ENCODE data around the gene CD47. TPM values are rescaled to one million over a fixed set of nuclear protein-coding genes. Genes with fewer than 3 reads are reported as not detected.

The CD47 gene
- 100 to 1,000 TPM; 102 to 232 TPM for total RNA-seq
- 10 to 100 TPM; 79.0 to 86.2 TPM for polyA plus RNA-seq (ENCODE audit: insufficient read length in 2 of 2)
- long read RNA-seq, donor 1, full-length matches to known transcripts, result 38 of 45 reads
- long read RNA-seq, donor 1, partial matches to known transcripts, result 7 of 45 reads
- long read RNA-seq, donor 1, other reads (novel, unspliced or antisense), result 0 of 45 reads
- long read RNA-seq, donor 2, full-length matches to known transcripts, result 14 of 14 reads
- long read RNA-seq, donor 2, partial matches to known transcripts, result 0 of 14 reads
- long read RNA-seq, donor 2, other reads (novel, unspliced or antisense), result 0 of 14 reads
- long read RNA-seq, donor 3, full-length matches to known transcripts, result 12 of 12 reads
- long read RNA-seq, donor 3, partial matches to known transcripts, result 0 of 12 reads
- long read RNA-seq, donor 3, other reads (novel, unspliced or antisense), result 0 of 12 reads
- long read RNA-seq, donor 4, full-length matches to known transcripts, result 24 of 30 reads
- long read RNA-seq, donor 4, partial matches to known transcripts, result 0 of 30 reads
- long read RNA-seq, donor 4, other reads (novel, unspliced or antisense), result 6 of 30 reads

DNA sequence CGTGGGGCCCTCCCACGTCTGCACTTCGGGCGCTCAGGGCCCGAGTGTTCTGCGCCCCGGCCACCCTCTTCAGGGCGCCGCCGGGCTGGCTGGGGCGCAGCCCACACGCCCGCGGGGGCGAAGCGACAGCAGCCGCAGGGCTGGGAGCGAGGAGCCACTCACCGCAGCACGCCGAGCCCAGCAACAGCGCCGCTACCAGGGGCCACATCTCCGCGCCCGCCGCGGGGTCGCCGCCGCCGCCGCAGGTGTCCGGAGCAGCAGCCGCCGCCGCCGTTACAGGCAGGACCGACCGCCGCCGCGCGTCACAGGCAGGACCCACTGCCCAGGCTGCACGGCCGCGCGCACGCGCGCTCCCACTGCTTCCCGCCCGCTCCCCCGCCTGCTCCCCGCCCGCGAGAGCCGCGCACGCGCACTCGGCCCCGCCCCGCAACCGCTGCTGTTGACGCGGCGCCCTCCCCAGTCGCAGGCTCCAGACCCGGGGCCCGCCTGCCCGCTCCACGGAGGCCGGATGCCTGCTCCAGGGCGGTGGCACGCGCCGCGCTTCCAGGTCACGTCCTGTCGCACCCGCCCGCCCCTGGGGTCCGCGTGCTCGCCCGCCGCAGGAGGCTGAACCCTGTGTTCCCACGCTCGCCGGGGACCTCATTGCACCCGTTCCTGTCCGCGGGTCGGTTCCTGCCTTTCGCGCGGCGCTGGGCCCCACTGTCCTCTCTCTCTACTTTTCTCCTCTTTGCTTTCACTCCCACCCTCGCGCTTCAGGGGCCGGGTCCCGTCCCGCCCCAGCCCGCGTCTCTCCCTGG lies at the start of gene CD47:
TSS of gene CD47 (minus strand) at position 331 of the 797 bp plus-strand sequence. CDS start at position 208, 123 bp downstream.
- Histone ChIP-seq H3K4me1 (ENCODE audit: control insufficient read depth, insufficient read depth, low read length) (peaks cover 7% of the 10 kb centered on the region), H3K27me3 (ENCODE audit: control insufficient read depth, insufficient read depth, low read length) (peaks cover 9% of the 10 kb centered on the region), H3K27ac (ENCODE audit: low read depth, low read length) (peak within 1 kb of the TSS; percentile 75), H3K4me3 (ENCODE audit: low read depth, low read length) (peak within 1 kb of the TSS; percentile 91), H3K36me3 (ENCODE audit: control insufficient read depth, insufficient read depth, low read length) (no peaks in the 10 kb centered on the region), H3K9me3 (ENCODE audit: control insufficient read depth, insufficient read depth, low read length) (no peaks in the 10 kb centered on the region)
- WGBS (ENCODE audit: insufficient coverage), result under 1% methylated on average over 106 of the region's 106 CpGs
- DNase-seq (ENCODE audit: low read depth in 4 of 6, low spot score in 6 of 6), result peak; percentile 67 to 97 (median 88)

GRCh38 chr3:108137460-108137814 lies 46.6 kb upstream of the CD47 start:
- DNase-seq (ENCODE audit: low read depth in 4 of 6, low spot score in 6 of 6), result no peak
- no peaks in the 10 kb centered on the region for H3K4me1 ChIP-seq (ENCODE audit: control insufficient read depth, insufficient read depth, low read length)
- no peak overlapping the region for H3K27ac ChIP-seq (ENCODE audit: low read depth, low read length)
- no peaks in the 10 kb centered on the region for H3K27me3 ChIP-seq (ENCODE audit: control insufficient read depth, insufficient read depth, low read length)
- H3K9me3 ChIP-seq (ENCODE audit: control insufficient read depth, insufficient read depth, low read length), result no peaks in the 10 kb centered on the region
- H3K4me3 ChIP-seq (ENCODE audit: low read depth, low read length), result no peak overlapping the region
- no peaks in the 10 kb centered on the region for H3K36me3 ChIP-seq (ENCODE audit: control insufficient read depth, insufficient read depth, low read length)
- WGBS (ENCODE audit: insufficient coverage), result no CpG with 5 or more reads among the region's 5 CpGs

- DNase-seq (ENCODE audit: low read depth in 4 of 6, low spot score in 6 of 6), result no peak
- Histone ChIP-seq H3K36me3 (ENCODE audit: control insufficient read depth, insufficient read depth, low read length) (no peaks in the 10 kb centered on the region), H3K4me3 (ENCODE audit: low read depth, low read length) (no peak overlapping the region), H3K27ac (ENCODE audit: low read depth, low read length) (no peak overlapping the region), H3K4me1 (ENCODE audit: control insufficient read depth, insufficient read depth, low read length) (no peaks in the 10 kb centered on the region), H3K27me3 (ENCODE audit: control insufficient read depth, insufficient read depth, low read length) (no peaks in the 10 kb centered on the region), H3K9me3 (ENCODE audit: control insufficient read depth, insufficient read depth, low read length) (no peaks in the 10 kb centered on the region)
- 100% methylated on average over 5 of the region's 13 CpGs for WGBS (ENCODE audit: insufficient coverage)
These were observed 46.0 kb upstream of the CD47 start for GRCh38 chr3:108136561-108137459.

DNA sequence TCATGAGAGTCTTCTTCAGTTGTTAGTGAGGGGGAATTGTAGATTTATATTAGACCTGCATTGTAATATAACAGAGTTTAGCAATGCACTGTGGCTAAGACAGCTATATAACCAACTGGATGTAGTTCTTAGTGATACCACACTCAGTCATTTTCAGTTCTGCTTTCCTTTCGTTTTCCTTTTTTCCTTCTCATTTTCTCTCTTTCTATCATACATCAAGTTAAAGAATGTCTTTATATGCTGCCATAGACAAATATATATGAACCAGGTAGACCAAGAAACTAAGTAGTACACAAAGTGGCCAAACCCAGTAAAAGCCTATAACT lies 43.7 kb upstream of the CD47 start:
- Histone ChIP-seq H3K27me3 (ENCODE audit: control insufficient read depth, insufficient read depth, low read length) (no peaks in the 10 kb centered on the region), H3K9me3 (ENCODE audit: control insufficient read depth, insufficient read depth, low read length) (no peaks in the 10 kb centered on the region), H3K4me3 (ENCODE audit: low read depth, low read length) (no peak overlapping the region), H3K27ac (ENCODE audit: low read depth, low read length) (no peak overlapping the region), H3K4me1 (ENCODE audit: control insufficient read depth, insufficient read depth, low read length) (no peaks in the 10 kb centered on the region), H3K36me3 (ENCODE audit: control insufficient read depth, insufficient read depth, low read length) (no peaks in the 10 kb centered on the region)
- DNase-seq (ENCODE audit: low read depth in 4 of 6, low spot score in 6 of 6), result no peak
- WGBS (ENCODE audit: insufficient coverage), result no CpG with 5 or more reads among the region's 1 CpG

DNA sequence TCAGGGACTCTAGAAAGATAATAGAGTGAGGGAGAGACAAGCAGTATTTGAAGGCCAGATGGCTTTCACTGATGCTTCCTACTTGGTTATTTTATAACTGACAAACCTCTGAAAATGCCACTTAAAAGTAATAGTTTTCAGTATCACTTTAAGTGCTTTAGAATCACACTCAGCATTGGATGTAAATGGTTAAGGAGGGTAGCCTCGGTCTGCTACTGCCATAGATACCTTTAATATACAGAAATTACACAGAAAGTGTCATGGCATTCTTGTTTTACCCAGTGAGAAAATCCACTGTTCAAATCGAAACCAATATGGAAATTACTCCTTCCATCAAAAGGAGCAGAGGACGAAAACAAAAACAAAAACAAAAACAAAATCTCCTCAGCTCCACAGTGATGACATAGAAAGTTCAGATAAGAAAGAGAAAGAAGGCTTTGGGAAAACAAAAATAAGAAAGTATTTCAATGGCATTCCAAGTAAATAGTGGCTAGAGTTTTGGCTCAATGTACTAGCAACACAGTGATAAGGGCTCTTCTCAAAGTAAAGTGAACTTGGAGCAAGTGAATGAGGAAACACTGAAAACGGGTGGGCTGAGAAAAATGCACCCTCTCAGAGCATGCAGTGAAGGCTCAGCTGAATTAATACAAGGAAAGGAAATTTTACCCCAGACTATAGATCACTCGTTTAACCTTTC lies 43.2 kb upstream of the CD47 start:
- no peaks in the 10 kb centered on the region for H3K27me3 ChIP-seq (ENCODE audit: control insufficient read depth, insufficient read depth, low read length)
- no peaks in the 10 kb centered on the region for H3K9me3 ChIP-seq (ENCODE audit: control insufficient read depth, insufficient read depth, low read length)
- H3K4me3 ChIP-seq (ENCODE audit: low read depth, low read length), result no peak overlapping the region
- H3K4me1 ChIP-seq (ENCODE audit: control insufficient read depth, insufficient read depth, low read length), result no peaks in the 10 kb centered on the region
- WGBS (ENCODE audit: insufficient coverage), result no CpG with 5 or more reads among the region's 5 CpGs
- H3K27ac ChIP-seq (ENCODE audit: low read depth, low read length), result no peak overlapping the region
- no peaks in the 10 kb centered on the region for H3K36me3 ChIP-seq (ENCODE audit: control insufficient read depth, insufficient read depth, low read length)
- DNase-seq (ENCODE audit: low read depth in 4 of 6, low spot score in 6 of 6), result no peak

- no peak overlapping the region for H3K4me3 ChIP-seq (ENCODE audit: low read depth, low read length)
- no peak for DNase-seq (ENCODE audit: low read depth in 4 of 6, low spot score in 6 of 6)
- no peaks in the 10 kb centered on the region for H3K4me1 ChIP-seq (ENCODE audit: control insufficient read depth, insufficient read depth, low read length)
- no peaks in the 10 kb centered on the region for H3K27me3 ChIP-seq (ENCODE audit: control insufficient read depth, insufficient read depth, low read length)
- no peak overlapping the region for H3K27ac ChIP-seq (ENCODE audit: low read depth, low read length)
- H3K9me3 ChIP-seq (ENCODE audit: control insufficient read depth, insufficient read depth, low read length), result no peaks in the 10 kb centered on the region
- no peaks in the 10 kb centered on the region for H3K36me3 ChIP-seq (ENCODE audit: control insufficient read depth, insufficient read depth, low read length)
These were observed 42.2 kb upstream of the CD47 start for GRCh38 chr3:108133048-108133369.

GRCh38 chr3:108131475-108132134 lies 40.8 kb upstream of the CD47 start:
- Histone ChIP-seq H3K9me3 (ENCODE audit: control insufficient read depth, insufficient read depth, low read length) (no peaks in the 10 kb centered on the region), H3K4me1 (ENCODE audit: control insufficient read depth, insufficient read depth, low read length) (no peaks in the 10 kb centered on the region), H3K36me3 (ENCODE audit: control insufficient read depth, insufficient read depth, low read length) (no peaks in the 10 kb centered on the region), H3K4me3 (ENCODE audit: low read depth, low read length) (no peak overlapping the region), H3K27me3 (ENCODE audit: control insufficient read depth, insufficient read depth, low read length) (no peaks in the 10 kb centered on the region), H3K27ac (ENCODE audit: low read depth, low read length) (no peak overlapping the region)
- WGBS (ENCODE audit: insufficient coverage), result 91% methylated on average over 5 of the region's 9 CpGs
- no peak for DNase-seq (ENCODE audit: low read depth in 4 of 6, low spot score in 6 of 6)

GRCh38 chr3:108130701-108131474 lies 40.1 kb upstream of the CD47 start:
- no peaks in the 10 kb centered on the region for H3K27me3 ChIP-seq (ENCODE audit: control insufficient read depth, insufficient read depth, low read length)
- no peak overlapping the region for H3K4me3 ChIP-seq (ENCODE audit: low read depth, low read length)
- H3K36me3 ChIP-seq (ENCODE audit: control insufficient read depth, insufficient read depth, low read length), result no peaks in the 10 kb centered on the region
- H3K4me1 ChIP-seq (ENCODE audit: control insufficient read depth, insufficient read depth, low read length), result no peaks in the 10 kb centered on the region
- H3K27ac ChIP-seq (ENCODE audit: low read depth, low read length), result no peak overlapping the region
- H3K9me3 ChIP-seq (ENCODE audit: control insufficient read depth, insufficient read depth, low read length), result no peaks in the 10 kb centered on the region
- DNase-seq (ENCODE audit: low read depth in 4 of 6, low spot score in 6 of 6), result no peak
